NCI-H1436 (cell line): ENCODE results near the gene WNT7B.

Experiments used
- DNase-seq: peaks from one replicate; lab custom pipeline; 2025; lab: John Stamatoyannopoulos, UW

The WNT7B gene

GRCh38 chr22:45977003-45977411 lies at the start of gene WNT7B:
Gene WNT7B (minus strand): TSS chr22:45977162. CDS start chr22:45976754, 408 bp downstream.
- peak; percentile 80 for DNase-seq

- no peak for DNase-seq
Observed at GRCh38 chr22:46025973-46026898, 49.3 kb upstream of the WNT7B start.

- no peak for DNase-seq
Observed at GRCh38 chr22:46025225-46025972, 48.4 kb upstream of the WNT7B start.

- DNase-seq: no peak
Observed at GRCh38 chr22:46024136-46024840, 47.3 kb upstream of the WNT7B start.

- no peak for DNase-seq
Observed at GRCh38 chr22:46023558-46023981, 46.6 kb upstream of the WNT7B start.

- no peak for DNase-seq
Observed at GRCh38 chr22:46022881-46023512, 46.0 kb upstream of the WNT7B start.

- no peak for DNase-seq
Observed at GRCh38 chr22:46021577-46021976, 44.6 kb upstream of the WNT7B start.

GRCh38 chr22:46019351-46019750 lies 42.4 kb upstream of the WNT7B start:
- DNase-seq: no peak

- DNase-seq: no peak
Observed at GRCh38 chr22:46018859-46019258, 41.9 kb upstream of the WNT7B start.

GRCh38 chr22:46017166-46017565 lies 40.2 kb upstream of the WNT7B start:
- no peak for DNase-seq

- peak; percentile 79 for DNase-seq
Observed at GRCh38 chr22:46013460-46014416, 36.8 kb upstream of the WNT7B start.

GRCh38 chr22:46012881-46013281 lies 35.9 kb upstream of the WNT7B start:
- no peak for DNase-seq

- DNase-seq: no peak
Observed at GRCh38 chr22:46012182-46012880, 35.4 kb upstream of the WNT7B start.

GRCh38 chr22:46011627-46012181 lies 34.7 kb upstream of the WNT7B start:
- DNase-seq: no peak

GRCh38 chr22:46010951-46011626 lies 34.1 kb upstream of the WNT7B start:
- DNase-seq: no peak

GRCh38 chr22:46010207-46010867 lies 33.4 kb upstream of the WNT7B start:
- DNase-seq: no peak

- no peak for DNase-seq
Observed at GRCh38 chr22:46009730-46010129, 32.8 kb upstream of the WNT7B start.

GRCh38 chr22:46008836-46009596 lies 32.1 kb upstream of the WNT7B start:
- DNase-seq: no peak
